Esophagus muscularis mucosa (tissue), 4 donors: ENCODE measurements around the gene KRTAP12-1. TPM values are rescaled to one million over a fixed set of nuclear protein-coding genes. Genes with fewer than 3 reads are reported as not detected.

Experiments used
- DNase-seq: peaks from one replicate; pipeline ENCODE4 v3.0.0-alpha.2; 2017; ENCODE audit errors: extremely low spot score
- H3K27ac ChIP-seq, 4 donors: fragments of 200-600 bp; sonication (generic); replicated peaks in 1 of 4; 1 replicate in 3 of 4; 2 replicates in 1 of 4; pipeline ENCODE4 v1.5.1; 2016 to 2019; ENCODE audit warnings: mild to moderate bottlenecking in 1 of 4
- H3K27me3 ChIP-seq, 4 donors: fragments of 200-600 bp; sonication (generic); one replicate each; pipeline versions ENCODE4 v1.5.1 to v1.6.0; 2016 to 2019
- H3K36me3 ChIP-seq, 4 donors: fragments of 200-600 bp; sonication (generic); one replicate each; pipeline ENCODE4 v1.5.1; 2016 to 2019
- H3K4me1 ChIP-seq, 4 donors: fragments of 200-600 bp; sonication (generic); one replicate each; pipeline ENCODE4 v1.5.1; 2016 to 2019
- H3K4me3 ChIP-seq, 4 donors: fragments of 200-600 bp; sonication (generic); 1 replicate in 2 of 4; 2 replicates in 2 of 4; pipeline ENCODE4 v1.5.1; 2016 to 2019; ENCODE audit warnings: mild to moderate bottlenecking in 4 of 4, moderate library complexity in 1 of 4
- H3K9me3 ChIP-seq, 4 donors: fragments of 200-600 bp; sonication (generic); 1 replicate in 3 of 4; 2 replicates in 1 of 4; pipeline ENCODE4 v1.5.1; 2016 to 2019
- CTCF ChIP-seq, 3 experiments: fragments of 200-600 bp in 2 of 3; fragments of 450-650 bp in 1 of 3; sonication (generic) in 2 of 3; IDR thresholded peaks; one replicate each; pipeline ENCODE4 v1.5.1; 2017 to 2019; ENCODE audit warnings: antibody characterized with exemption in 3 of 3, mild to moderate bottlenecking in 2 of 3, moderate library complexity in 1 of 3
- EP300 ChIP-seq: sonication (generic); formaldehyde crosslinking; IDR thresholded peaks from one replicate; pipeline ENCODE4 v1.6.1; 2017; ENCODE audit warnings: antibody characterized with exemption
- POLR2A ChIP-seq: fragments of 450-650 bp; IDR thresholded peaks from one replicate; pipeline ENCODE4 v1.6.1; 2017; ENCODE audit warnings: antibody characterized with exemption, moderate library complexity, mild to moderate bottlenecking, low read depth
- POLR2AphosphoS5 ChIP-seq, 2 donors: sonication (generic); formaldehyde crosslinking; IDR thresholded peaks; one replicate each; pipeline ENCODE4 v1.6.1; 2017; ENCODE audit warnings: antibody characterized with exemption in 2 of 2
- WGBS: methylation state at CpG from one replicate; pipeline ENCODE4 v1.1.5; 2018; 5-methylcytosine and 5-hydroxymethylcytosine counted together
- intact Hi-C: fragments of 100-400 bp; cut with DNase I; formaldehyde crosslinking; loops from one replicate; pipeline ENCODE4 v1.15.1; 2023
- total RNA-seq, 4 donors: library from RNA; depleted of rRNA; stranded (reverse); fragments of >200 nt; gene quantifications; one replicate each; pipeline versions ENCODE4 v1.1.0 to v1.2.1, GENCODE V29; 2016

Gene KRTAP12-1
- total RNA-seq, 4 donors from 2014 or later = not detected

- Histone ChIP-seq H3K4me1 (no peaks in the 10 kb centered on the region), H3K27me3 (peaks cover 0 to 17% (median 0%) of the 10 kb centered on the region in 4 donors), H3K27ac (no peak overlapping the region), H3K36me3 (no peaks in the 10 kb centered on the region), H3K4me3 (no peak overlapping the region), H3K9me3 (no peaks in the 10 kb centered on the region)
- WGBS = 81% methylated on average over 11 of the region's 11 CpGs
- TF ChIP-seq POLR2A (no peak), CTCF (IDR thresholded peaks at IDR 0.05) (no peak), EP300 (no peak), POLR2AphosphoS5 (IDR thresholded peaks at IDR 0.05) (no peak)
- DNase-seq = no peak
- intact Hi-C loops = no loop called here
These were observed 811 bp downstream of the KRTAP12-1 start for GRCh38 chr21:44681152-44681551.

- peaks cover 0 to 10% (median 4%) of the 10 kb centered on the region in 4 donors for H3K9me3 ChIP-seq
- intact Hi-C loops = no loop called here
- H3K27ac ChIP-seq = no peak overlapping the region
- peaks cover 0 to 7% (median 0%) of the 10 kb centered on the region in 4 donors for H3K27me3 ChIP-seq
- WGBS = 98% methylated on average over 13 of the region's 13 CpGs
- peak; percentile 45 for DNase-seq
- H3K4me3 ChIP-seq = no peak overlapping the region
- TF ChIP-seq POLR2AphosphoS5 (IDR thresholded peaks at IDR 0.05) = no peak
- no peak for TF ChIP-seq POLR2A
- TF ChIP-seq CTCF (IDR thresholded peaks at IDR 0.05) = no peak
- no peak for TF ChIP-seq EP300
- no peaks in the 10 kb centered on the region for H3K4me1 ChIP-seq
- H3K36me3 ChIP-seq = no peaks in the 10 kb centered on the region
These were observed 4.1 kb downstream of the KRTAP12-1 start for GRCh38 chr21:44677881-44678280.

- Histone ChIP-seq H3K27ac (no peak overlapping the region), H3K4me3 (no peak overlapping the region), H3K4me1 (no peaks in the 10 kb centered on the region), H3K27me3 (peaks cover 0 to 27% (median 0%) of the 10 kb centered on the region in 4 donors), H3K36me3 (no peaks in the 10 kb centered on the region), H3K9me3 (peaks cover 0 to 34% (median 28%) of the 10 kb centered on the region in 4 donors)
- WGBS = 100% methylated on average over 1 of the region's 1 CpG
- no peak for DNase-seq
- intact Hi-C loops = no loop called here
- TF ChIP-seq EP300 (no peak), CTCF (IDR thresholded peaks at IDR 0.05) (no peak), POLR2A (no peak), POLR2AphosphoS5 (IDR thresholded peaks at IDR 0.05) (no peak)
These were observed 10.1 kb downstream of the KRTAP12-1 start for GRCh38 chr21:44671911-44672310.

- no peak for DNase-seq
- 80% methylated on average over 1 of the region's 3 CpGs for WGBS
- no peak overlapping the region for H3K27ac ChIP-seq
- H3K4me3 ChIP-seq = no peak overlapping the region
- H3K4me1 ChIP-seq = no peaks in the 10 kb centered on the region
- peaks cover 0 to 33% (median 0%) of the 10 kb centered on the region in 4 donors for H3K27me3 ChIP-seq
- H3K36me3 ChIP-seq = no peaks in the 10 kb centered on the region
- intact Hi-C loops = no loop called here
- TF ChIP-seq EP300 = no peak
- no peak for TF ChIP-seq CTCF (IDR thresholded peaks at IDR 0.05)
- no peak for TF ChIP-seq POLR2A
- no peak for TF ChIP-seq POLR2AphosphoS5 (IDR thresholded peaks at IDR 0.05)
- H3K9me3 ChIP-seq = peaks cover 0 to 34% (median 28%) of the 10 kb centered on the region in 4 donors
These were observed 11.1 kb downstream of the KRTAP12-1 start for GRCh38 chr21:44670642-44671432.
